ENCODE data around the gene KCNQ1OT1.

The KCNQ1OT1 gene

GRCh38 chr11:2732261-2732939 is 32.6 kb upstream of the KCNQ1OT1 start:
- FAIRE-seq, result no peak
- no peak for DNase-seq (ENCODE audit: insufficient read length, low spot score)
- no peak for TF ChIP-seq POLR2A (IDR thresholded peaks at IDR 0.05; ENCODE audit: low read depth, low read length)

GRCh38 chr11:2731130-2732125 is 31.6 kb upstream of the KCNQ1OT1 start:
- FAIRE-seq, result no peak
- no peak for TF ChIP-seq POLR2A (IDR thresholded peaks at IDR 0.05; ENCODE audit: low read depth, low read length)
- DNase-seq (ENCODE audit: insufficient read length, low spot score), result no peak

GRCh38 chr11:2730272-2731129 is 30.7 kb upstream of the KCNQ1OT1 start:
- no peak for TF ChIP-seq POLR2A (IDR thresholded peaks at IDR 0.05; ENCODE audit: low read depth, low read length)
- DNase-seq (ENCODE audit: insufficient read length, low spot score), result no peak
- FAIRE-seq, result no peak

GRCh38 chr11:2729841-2730240 is 30.0 kb upstream of the KCNQ1OT1 start:
- DNase-seq (ENCODE audit: insufficient read length, low spot score) (no peak), FAIRE-seq (no peak)
- TF ChIP-seq POLR2A (IDR thresholded peaks at IDR 0.05; ENCODE audit: low read depth, low read length), result no peak

GRCh38 chr11:2728663-2729332 is 29.0 kb upstream of the KCNQ1OT1 start:
- no peak for TF ChIP-seq POLR2A (IDR thresholded peaks at IDR 0.05; ENCODE audit: low read depth, low read length)
- DNase-seq (ENCODE audit: insufficient read length, low spot score) (no peak), FAIRE-seq (no peak)

- DNase-seq (ENCODE audit: insufficient read length, low spot score) (no peak), FAIRE-seq (no peak)
- no peak for TF ChIP-seq POLR2A (IDR thresholded peaks at IDR 0.05; ENCODE audit: low read depth, low read length)
Observed at GRCh38 chr11:2728128-2728662, 28.4 kb upstream of the KCNQ1OT1 start.

- FAIRE-seq (no peak), DNase-seq (ENCODE audit: insufficient read length, low spot score) (no peak)
- no peak for TF ChIP-seq POLR2A (IDR thresholded peaks at IDR 0.05; ENCODE audit: low read depth, low read length)
Observed at GRCh38 chr11:2726964-2727363, 27.2 kb upstream of the KCNQ1OT1 start.

- FAIRE-seq (no peak), DNase-seq (ENCODE audit: insufficient read length, low spot score) (no peak)
- TF ChIP-seq POLR2A (IDR thresholded peaks at IDR 0.05; ENCODE audit: low read depth, low read length), result no peak
Observed at GRCh38 chr11:2725368-2726300, 25.8 kb upstream of the KCNQ1OT1 start.

- FAIRE-seq, result no peak
- TF ChIP-seq POLR2A (IDR thresholded peaks at IDR 0.05; ENCODE audit: low read depth, low read length), result no peak
- DNase-seq (ENCODE audit: insufficient read length, low spot score), result no peak
Observed at GRCh38 chr11:2724653-2725367, 25.0 kb upstream of the KCNQ1OT1 start.

- TF ChIP-seq POLR2A (IDR thresholded peaks at IDR 0.05; ENCODE audit: low read depth, low read length), result no peak
- DNase-seq (ENCODE audit: insufficient read length, low spot score) (no peak), FAIRE-seq (no peak)
Observed at GRCh38 chr11:2724104-2724503, 24.3 kb upstream of the KCNQ1OT1 start.

GRCh38 chr11:2722955-2723354 is 23.2 kb upstream of the KCNQ1OT1 start:
- no peak for DNase-seq (ENCODE audit: insufficient read length, low spot score)
- no peak for TF ChIP-seq POLR2A (IDR thresholded peaks at IDR 0.05; ENCODE audit: low read depth, low read length)
- FAIRE-seq, result no peak

All from H54 (cell line).